HepG2 (cell line): Measurements from ENCODE around the gene APOBEC3C. TPM values are rescaled to one million over a fixed set of nuclear protein-coding genes. Genes with fewer than 3 reads are reported as not detected.

Experiments
- ESRRA ChIP-seq: sonication (generic); formaldehyde crosslinking; IDR thresholded peaks from 2 replicates; pipeline ENCODE4 v1.5.1; 2020; ENCODE audit warnings: mild to moderate bottlenecking, low read depth, missing genetic modification reagents
- FOSL2 ChIP-seq: sonication (generic); formaldehyde crosslinking; IDR thresholded peaks from 2 replicates; pipeline ENCODE4 v1.4.0; 2020; ENCODE audit warnings: missing genetic modification reagents
- PLRG1 ChIP-seq: fragments of 450-650 bp; conservative IDR thresholded peaks from 2 replicates; pipeline ENCODE4 v1.6.1; 2016
- SALL1 ChIP-seq: sonication (generic); formaldehyde crosslinking; IDR thresholded peaks from 2 replicates; pipeline ENCODE4 v1.8.0; 2022; ENCODE audit warnings: mild to moderate bottlenecking, missing genetic modification reagents
- SNAI1 ChIP-seq: sonication (generic); formaldehyde crosslinking; IDR thresholded peaks from 2 replicates; pipeline ENCODE4 v1.5.0; 2020; ENCODE audit warnings: mild to moderate bottlenecking, missing genetic modification reagents, borderline replicate concordance
- ZNF251 ChIP-seq: sonication (generic); formaldehyde crosslinking; IDR thresholded peaks from 2 replicates; pipeline ENCODE4 v1.9.0; 2021; ENCODE audit warnings: mild to moderate bottlenecking, missing genetic modification reagents
- ZNF263 ChIP-seq: sonication (generic); formaldehyde crosslinking; IDR thresholded peaks from 2 replicates; pipeline ENCODE4 v1.4.0; 2020; ENCODE audit warnings: missing genetic modification reagents
- ZNF484 ChIP-seq: sonication (generic); formaldehyde crosslinking; IDR thresholded peaks from 2 replicates; pipeline ENCODE4 v1.5.1; 2020; ENCODE audit warnings: mild to moderate bottlenecking, low read depth, missing genetic modification reagents, borderline replicate concordance
- polyA plus RNA-seq, 8 experiments: library from polyadenylated mRNA; depleted of rRNA in 3 of 8; stranded (reverse) in 7 of 8; unstranded in 1 of 8; fragments of >200 nt; fragmentation: Illumina TruSeq in 4 of 8; extraction: Trizol in 4 of 8; gene quantifications; 2 replicates each; pipeline versions ENCODE4 v1.2.1 to v1.2.3, GENCODE V29; 2011 to 2016; ENCODE audit warnings: low read depth in 4 of 8, missing spikeins in 1 of 8, mixed read lengths in 1 of 8; ENCODE audit not compliant: insufficient read depth in 1 of 8
- total RNA-seq, 5 experiments: library from RNA; depleted of rRNA; stranded (reverse); fragments of >200 nt; fragmentation: Illumina TruSeq; extraction: Trizol; gene quantifications; 2 replicates each; pipeline ENCODE4 v1.2.3, GENCODE V29; 2016; ENCODE audit warnings: low read depth in 1 of 5
- TF ChIP-seq, protein P1 (sequence below): sonication (generic); formaldehyde crosslinking; IDR thresholded peaks from 2 replicates; pipeline ENCODE4 v1.4.0; 2020; ENCODE audit warnings: low read depth, missing genetic modification reagents
- TF ChIP-seq, protein P2 (sequence below): sonication (generic); formaldehyde crosslinking; IDR thresholded peaks from 2 replicates; pipeline ENCODE4 v1.5.0; 2020; ENCODE audit warnings: missing genetic modification reagents
- TF ChIP-seq, protein P3 (sequence below): sonication (generic); formaldehyde crosslinking; IDR thresholded peaks from 2 replicates; pipeline ENCODE4 v1.4.0; 2020; ENCODE audit warnings: missing genetic modification reagents
- TF ChIP-seq, protein P4 (sequence below): sonication (generic); formaldehyde crosslinking; conservative IDR thresholded peaks from 2 replicates; pipeline ENCODE4 v1.8.0; 2022; ENCODE audit warnings: low read depth, missing genetic modification reagents

Gene APOBEC3C
- total and polyA plus RNA-seq, 2 of the 13 experiments (the other 11 are each of a cell fraction or from before 2014, with no cell fraction given), result 8.9 to 27.6 TPM

DNA sequence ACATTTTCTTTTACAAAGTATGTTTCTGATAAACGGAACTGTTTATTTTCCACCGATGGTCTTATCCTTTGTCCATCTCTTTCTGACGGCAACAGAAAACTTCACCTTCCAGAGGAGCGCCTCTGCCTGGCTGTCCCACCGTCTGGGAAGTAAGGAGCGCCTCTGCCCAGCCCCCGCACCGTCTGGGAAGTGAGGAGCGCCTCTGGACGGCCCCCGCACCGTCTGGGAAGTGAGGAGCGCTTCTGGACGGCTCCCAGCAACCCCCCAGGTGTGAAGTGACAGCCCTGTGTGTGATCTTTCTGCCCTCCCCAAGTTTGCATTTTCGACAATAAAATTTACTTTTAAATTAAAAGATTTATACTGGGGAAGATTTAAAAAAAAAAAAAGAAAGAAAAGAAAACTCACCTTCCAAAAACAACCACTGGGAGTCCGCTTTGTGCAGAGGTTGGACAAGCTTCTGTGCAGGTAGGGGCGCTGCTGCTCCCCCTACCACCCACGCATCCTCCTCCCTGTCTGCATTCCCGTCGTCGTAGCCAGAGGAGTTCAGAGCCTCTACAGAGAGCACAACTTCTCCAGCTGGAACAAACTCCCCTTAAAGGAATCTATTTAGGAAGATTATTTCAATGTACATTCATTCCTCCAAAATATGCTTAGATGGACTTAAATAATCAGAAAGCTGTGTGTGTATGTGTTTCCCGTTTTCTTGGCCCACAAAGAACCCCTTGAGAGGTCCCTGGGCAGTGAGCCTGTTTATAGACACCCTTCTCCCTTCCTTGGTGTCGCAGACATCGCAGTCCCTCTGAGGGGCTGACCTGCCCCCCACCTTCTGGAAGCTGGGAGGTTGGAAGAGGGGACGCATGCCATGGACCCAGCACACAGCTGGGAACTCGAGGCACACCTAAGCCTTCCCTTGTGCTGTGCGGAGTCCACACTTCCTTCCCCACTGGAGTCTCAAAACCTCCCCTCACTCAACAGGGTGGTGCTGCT, 32.8 kb upstream of the APOBEC3C start (continued):
- TF ChIP-seq, protein P1, sequence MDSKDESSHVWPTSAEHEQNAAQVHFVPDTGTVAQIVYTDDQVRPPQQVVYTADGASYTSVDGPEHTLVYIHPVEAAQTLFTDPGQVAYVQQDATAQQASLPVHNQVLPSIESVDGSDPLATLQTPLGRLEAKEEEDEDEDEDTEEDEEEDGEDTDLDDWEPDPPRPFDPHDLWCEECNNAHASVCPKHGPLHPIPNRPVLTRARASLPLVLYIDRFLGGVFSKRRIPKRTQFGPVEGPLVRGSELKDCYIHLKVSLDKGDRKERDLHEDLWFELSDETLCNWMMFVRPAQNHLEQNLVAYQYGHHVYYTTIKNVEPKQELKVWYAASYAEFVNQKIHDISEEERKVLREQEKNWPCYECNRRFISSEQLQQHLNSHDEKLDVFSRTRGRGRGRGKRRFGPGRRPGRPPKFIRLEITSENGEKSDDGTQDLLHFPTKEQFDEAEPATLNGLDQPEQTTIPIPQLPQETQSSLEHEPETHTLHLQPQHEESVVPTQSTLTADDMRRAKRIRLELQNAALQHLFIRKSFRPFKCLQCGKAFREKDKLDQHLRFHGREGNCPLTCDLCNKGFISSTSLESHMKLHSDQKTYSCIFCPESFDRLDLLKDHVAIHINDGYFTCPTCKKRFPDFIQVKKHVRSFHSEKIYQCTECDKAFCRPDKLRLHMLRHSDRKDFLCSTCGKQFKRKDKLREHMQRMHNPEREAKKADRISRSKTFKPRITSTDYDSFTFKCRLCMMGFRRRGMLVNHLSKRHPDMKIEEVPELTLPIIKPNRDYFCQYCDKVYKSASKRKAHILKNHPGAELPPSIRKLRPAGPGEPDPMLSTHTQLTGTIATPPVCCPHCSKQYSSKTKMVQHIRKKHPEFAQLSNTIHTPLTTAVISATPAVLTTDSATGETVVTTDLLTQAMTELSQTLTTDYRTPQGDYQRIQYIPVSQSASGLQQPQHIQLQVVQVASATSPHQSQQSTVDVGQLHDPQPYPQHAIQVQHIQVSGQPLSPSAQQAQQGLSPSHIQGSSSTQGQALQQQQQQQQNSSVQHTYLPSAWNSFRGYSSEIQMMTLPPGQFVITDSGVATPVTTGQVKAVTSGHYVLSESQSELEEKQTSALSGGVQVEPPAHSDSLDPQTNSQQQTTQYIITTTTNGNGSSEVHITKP (CRISPR knock-in tag), result no peak
- TF ChIP-seq SALL1, result no peak; the same call in 1 of the 2 replicates
- TF ChIP-seq SNAI1 (CRISPR knock-in tag), result no peak
- TF ChIP-seq ZNF484, result no peak
- TF ChIP-seq FOSL2 (CRISPR knock-in tag), result no peak
- TF ChIP-seq, protein P2, sequence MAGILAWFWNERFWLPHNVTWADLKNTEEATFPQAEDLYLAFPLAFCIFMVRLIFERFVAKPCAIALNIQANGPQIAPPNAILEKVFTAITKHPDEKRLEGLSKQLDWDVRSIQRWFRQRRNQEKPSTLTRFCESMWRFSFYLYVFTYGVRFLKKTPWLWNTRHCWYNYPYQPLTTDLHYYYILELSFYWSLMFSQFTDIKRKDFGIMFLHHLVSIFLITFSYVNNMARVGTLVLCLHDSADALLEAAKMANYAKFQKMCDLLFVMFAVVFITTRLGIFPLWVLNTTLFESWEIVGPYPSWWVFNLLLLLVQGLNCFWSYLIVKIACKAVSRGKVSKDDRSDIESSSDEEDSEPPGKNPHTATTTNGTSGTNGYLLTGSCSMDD (CRISPR knock-in tag), result no peak
- no peak for TF ChIP-seq ESRRA (CRISPR knock-in tag)
- TF ChIP-seq, protein P3, sequence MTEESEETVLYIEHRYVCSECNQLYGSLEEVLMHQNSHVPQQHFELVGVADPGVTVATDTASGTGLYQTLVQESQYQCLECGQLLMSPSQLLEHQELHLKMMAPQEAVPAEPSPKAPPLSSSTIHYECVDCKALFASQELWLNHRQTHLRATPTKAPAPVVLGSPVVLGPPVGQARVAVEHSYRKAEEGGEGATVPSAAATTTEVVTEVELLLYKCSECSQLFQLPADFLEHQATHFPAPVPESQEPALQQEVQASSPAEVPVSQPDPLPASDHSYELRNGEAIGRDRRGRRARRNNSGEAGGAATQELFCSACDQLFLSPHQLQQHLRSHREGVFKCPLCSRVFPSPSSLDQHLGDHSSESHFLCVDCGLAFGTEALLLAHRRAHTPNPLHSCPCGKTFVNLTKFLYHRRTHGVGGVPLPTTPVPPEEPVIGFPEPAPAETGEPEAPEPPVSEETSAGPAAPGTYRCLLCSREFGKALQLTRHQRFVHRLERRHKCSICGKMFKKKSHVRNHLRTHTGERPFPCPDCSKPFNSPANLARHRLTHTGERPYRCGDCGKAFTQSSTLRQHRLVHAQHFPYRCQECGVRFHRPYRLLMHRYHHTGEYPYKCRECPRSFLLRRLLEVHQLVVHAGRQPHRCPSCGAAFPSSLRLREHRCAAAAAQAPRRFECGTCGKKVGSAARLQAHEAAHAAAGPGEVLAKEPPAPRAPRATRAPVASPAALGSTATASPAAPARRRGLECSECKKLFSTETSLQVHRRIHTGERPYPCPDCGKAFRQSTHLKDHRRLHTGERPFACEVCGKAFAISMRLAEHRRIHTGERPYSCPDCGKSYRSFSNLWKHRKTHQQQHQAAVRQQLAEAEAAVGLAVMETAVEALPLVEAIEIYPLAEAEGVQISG, result no peak
- no peak for TF ChIP-seq PLRG1
- peak; percentile 87 for TF ChIP-seq ZNF263 (CRISPR knock-in tag)
- TF ChIP-seq, protein P4, sequence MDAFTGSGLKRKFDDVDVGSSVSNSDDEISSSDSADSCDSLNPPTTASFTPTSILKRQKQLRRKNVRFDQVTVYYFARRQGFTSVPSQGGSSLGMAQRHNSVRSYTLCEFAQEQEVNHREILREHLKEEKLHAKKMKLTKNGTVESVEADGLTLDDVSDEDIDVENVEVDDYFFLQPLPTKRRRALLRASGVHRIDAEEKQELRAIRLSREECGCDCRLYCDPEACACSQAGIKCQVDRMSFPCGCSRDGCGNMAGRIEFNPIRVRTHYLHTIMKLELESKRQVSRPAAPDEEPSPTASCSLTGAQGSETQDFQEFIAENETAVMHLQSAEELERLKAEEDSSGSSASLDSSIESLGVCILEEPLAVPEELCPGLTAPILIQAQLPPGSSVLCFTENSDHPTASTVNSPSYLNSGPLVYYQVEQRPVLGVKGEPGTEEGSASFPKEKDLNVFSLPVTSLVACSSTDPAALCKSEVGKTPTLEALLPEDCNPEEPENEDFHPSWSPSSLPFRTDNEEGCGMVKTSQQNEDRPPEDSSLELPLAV (CRISPR knock-in tag), result no peak
- TF ChIP-seq ZNF251, result no peak
